Heart left ventricle (tissue), 16 donors: ENCODE results near the gene MGA. TPM values are rescaled to one million over a fixed set of nuclear protein-coding genes. Genes with fewer than 3 reads are reported as not detected.

Experiments used
- ATAC-seq, 4 donors: fragments of 200-7000 bp; cut with Tn5 transposase; one replicate each; pipeline ENCODE4 v1.9.1; 2020 to 2022; ENCODE audit warnings: moderate library complexity in 4 of 4, mild to moderate bottlenecking in 3 of 4, moderate number of reproducible peaks in 1 of 4
- DNase-seq, 5 donors: peaks; one replicate each; pipeline ENCODE4 v3.0.0-alpha.2; 2020
- H3K27ac ChIP-seq, 12 donors: fragments of 200-600 bp; sonication (generic) in 4 of 12; one replicate each; pipeline versions ENCODE4 v1.5.0 to v1.8.0; 2016 to 2022; ENCODE audit warnings: mild to moderate bottlenecking in 2 of 12
- H3K27me3 ChIP-seq, 9 donors: fragments of 200-600 bp; sonication (generic) in 2 of 9; one replicate each; pipeline versions ENCODE4 v1.5.1 to v1.8.0; 2016 to 2022; ENCODE audit warnings: mild to moderate bottlenecking in 3 of 9
- H3K36me3 ChIP-seq, 9 donors: fragments of 200-600 bp; sonication (generic) in 2 of 9; one replicate each; pipeline versions ENCODE4 v1.5.0 to v1.8.0; 2018 to 2022; ENCODE audit warnings: mild to moderate bottlenecking in 2 of 9
- H3K4me1 ChIP-seq, 12 donors: fragments of 200-600 bp; sonication (generic) in 4 of 12; one replicate each; pipeline versions ENCODE4 v1.5.0 to v1.8.0; 2016 to 2022; ENCODE audit warnings: mild to moderate bottlenecking in 3 of 12
- H3K4me3 ChIP-seq, 12 donors: fragments of 200-600 bp; sonication (generic) in 4 of 12; one replicate each; pipeline versions ENCODE4 v1.5.0 to v1.8.0; 2017 to 2022; ENCODE audit warnings: mild to moderate bottlenecking in 9 of 12, moderate library complexity in 4 of 12
- H3K9me3 ChIP-seq, 12 donors: fragments of 200-600 bp; sonication (generic) in 4 of 12; one replicate each; pipeline versions ENCODE4 v1.5.0 to v1.8.0; 2016 to 2022; ENCODE audit warnings: mild to moderate bottlenecking in 1 of 12
- CTCF ChIP-seq, 12 donors: fragments of 200-600 bp; sonication (generic) in 4 of 12; IDR thresholded peaks; one replicate each; pipeline versions ENCODE4 v1.5.0 to v1.8.0; 2018 to 2022; ENCODE audit warnings: antibody characterized with exemption in 12 of 12, mild to moderate bottlenecking in 5 of 12
- POLR2A ChIP-seq, 2 donors: fragments of 450-650 bp; IDR thresholded peaks; one replicate each; pipeline ENCODE4 v1.6.1; 2017; ENCODE audit warnings: antibody characterized with exemption in 2 of 2, mild to moderate bottlenecking in 2 of 2, moderate library complexity in 2 of 2
- WGBS, 4 donors: extraction: QIAGEN DNeasy Blood & Tissue Kit in 2 of 4; methylation state at CpG; one replicate each; pipeline versions ENCODE4 v1.1.5 to v1.1.7; 2013 to 2018; 5-methylcytosine and 5-hydroxymethylcytosine counted together
- intact Hi-C, 10 donors: fragments of 100-400 bp; cut with DNase I; formaldehyde crosslinking; loops; one replicate each; pipeline versions ENCODE4 v1.11.1 to v1.14.2; 2022
- polyA plus RNA-seq, 2 donors: library from polyadenylated mRNA; stranded (reverse); fragments of 200-250 nt; gene quantifications; one replicate each; pipeline ENCODE4 v1.2.3, GENCODE V29; 2013
- total RNA-seq, 9 donors: library from RNA; depleted of rRNA in 2 of 9; stranded (reverse); fragments of >200 nt in 2 of 9; fragmentation: NEBNext Ultra II Directional in 3 of 9; extraction: Animal tissue kit (Norgen Biotek cat#: 25700) in 3 of 9; gene quantifications; one replicate each; pipeline versions ENCODE4 v1.1.0 to v1.2.4, GENCODE V29; 2016 to 2023
- donor health status: ischemic (EF 13 %, LVEDD 7.1; RV severe dilation, severe dysfunction).
- donor health status: healthy with polysubstance abuse.
- donor health status: DM: no; HTN: yes; CAD: no.
- donor health status: DM: no; HTN: no; CAD: no.
- donor health status: ischemic (EF 25% LVEDD 6.9; RV normal size, moderate dysfunction).
- donor health status: ischemic (EF 25% LVEDD 5.7; RV mildly dilated, moderate dysfunction).
- donor health status: healthy.
- donor health status: DM: yes; HTN: yes; CAD: no.
- donor health status: ischemic (EF 35%, LVEDD 5.7; RV mildly dilated, moderate dysfunction).
- donor health status: nonischemic (EF 11% LVEDD 7.7; RV severe dilation, severe dysfunction).
- donor health status: DM: yes; HTN: yes; CAD: no.
- donor health status: PGD.
- donor health status: ischemic (EF 29% LVEDD 5.4; RV normal size, mild dysfunction).
- donor health status: nonischemic (EF 23%, LVEDD 6.1; RV moderate dilation, normal function).

The MGA gene
- total and polyA plus RNA-seq, 11 donors = 5.3 to 58.7 (median 34.5) TPM

GRCh38 chr15:41774062-41774881, 114.1 kb downstream of the MGA start, which contains the start of gene MAPKBP1:
MAPKBP1 (plus strand) TSS chr15:41774484; CDS start chr15:41775276, 792 bp downstream.
- DNase-seq (peak; percentile 97 to 98 (median 98)), ATAC-seq (peak; percentile 97 to 98 (median 98))
- intact Hi-C loops = loop anchor here in 7 of 10 donors (1.0 to 10.0 kb wide), 10 partner anchors 32 to 281 kb away; partner anchors contain the start of genes EHD4 (in 3 of the 7), SPTBN5 (in 2 of the 7) and JMJD7 (in 1 of the 7)
- 0% methylated on average over 45 to 62 of the region's 62 CpGs for WGBS, 4 donors
- H3K9me3 ChIP-seq = no peaks in the 10 kb centered on the region
- H3K4me1 ChIP-seq = peaks cover 3 to 49% (median 31%) of the 10 kb centered on the region in 12 donors
- peak within 1 kb of the TSS; percentile 39 to 92 (median 86) for H3K27ac ChIP-seq
- no peaks in the 10 kb centered on the region for H3K27me3 ChIP-seq
- H3K36me3 ChIP-seq = peaks cover 0 to 14% (median 0%) of the 10 kb centered on the region in 9 donors
- peak; percentile 25 to 94 (median 64) for TF ChIP-seq CTCF (IDR thresholded peaks at IDR 0.05)
- TF ChIP-seq POLR2A (IDR thresholded peaks at IDR 0.05) = peak in 1 of 2 donors; percentile 58
- peak within 1 kb of the TSS; percentile 70 to 87 (median 78) for H3K4me3 ChIP-seq

DNA sequence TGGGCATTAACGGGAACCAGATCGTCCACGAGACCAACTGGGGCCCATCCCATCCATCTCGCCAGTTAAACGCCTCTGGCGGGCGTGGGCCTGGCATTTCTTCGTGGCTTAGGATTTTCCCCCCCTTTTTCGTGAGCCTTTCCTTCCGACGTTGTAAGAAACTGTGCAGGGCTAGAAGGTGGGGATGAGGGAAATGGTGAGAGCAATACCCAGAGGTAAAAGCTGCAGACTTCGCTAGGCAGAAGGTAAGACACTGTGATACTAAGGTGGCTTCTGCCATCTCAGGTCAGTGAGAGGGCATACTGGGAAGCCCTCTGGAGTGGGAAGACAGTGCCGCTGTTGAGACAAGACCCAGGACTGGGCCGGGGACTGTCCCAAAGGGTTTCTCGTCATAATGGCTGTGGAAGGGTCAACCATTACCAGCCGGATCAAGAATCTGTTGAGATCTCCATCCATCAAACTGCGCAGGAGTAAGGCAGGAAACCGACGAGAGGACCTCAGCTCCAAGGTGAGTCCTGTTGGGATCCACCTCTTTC, 114.7 kb downstream of the MGA start:
- intact Hi-C loops = loop anchor here in 7 of 10 donors (1.0 to 10.0 kb wide), 10 partner anchors 31 to 280 kb away; partner anchors contain the start of genes EHD4 (in 3 of the 7), SPTBN5 (in 2 of the 7) and JMJD7 (in 1 of the 7)
- peak in 1 of 4 donors; percentile 1 for ATAC-seq
- Histone ChIP-seq H3K4me3 (peak overlapping the region; percentile 70 to 87 (median 78)), H3K27me3 (no peaks in the 10 kb centered on the region), H3K4me1 (peaks cover 3 to 55% (median 37%) of the 10 kb centered on the region in 12 donors), H3K27ac (peak overlapping the region; percentile 39 to 92 (median 86)), H3K36me3 (peaks cover 0 to 9% (median 0%) of the 10 kb centered on the region in 9 donors), H3K9me3 (no peaks in the 10 kb centered on the region)
- TF ChIP-seq POLR2A (IDR thresholded peaks at IDR 0.05) = no peak
- TF ChIP-seq CTCF (IDR thresholded peaks at IDR 0.05) = no peak
- 4 to 14% (median 11%) methylated on average over 16 to 19 of the region's 19 CpGs for WGBS, 4 donors
- DNase-seq = no peak

DNA sequence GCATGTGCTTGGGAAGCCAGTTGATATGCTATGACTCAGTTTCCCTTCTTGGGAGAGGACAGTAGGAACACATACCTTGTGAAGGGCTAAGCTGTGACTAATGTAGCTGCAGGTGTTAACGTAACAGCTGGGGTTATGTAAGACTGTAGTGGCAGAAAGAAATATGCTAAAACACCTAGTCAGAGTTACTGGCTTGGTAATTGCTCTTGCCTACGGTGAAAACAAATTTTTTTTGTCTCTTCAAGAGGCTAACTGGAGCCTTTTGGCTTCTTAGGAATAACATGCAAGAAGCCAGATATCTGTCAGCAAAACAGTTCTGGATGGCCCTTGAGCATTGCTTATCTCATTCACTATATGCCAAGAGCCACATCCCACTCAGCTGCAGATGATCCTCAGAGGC, 115.4 kb downstream of the MGA start:
- Histone ChIP-seq H3K4me1 (peaks cover 3 to 62% (median 44%) of the 10 kb centered on the region in 12 donors), H3K4me3 (peak overlapping the region in 10 of 12 donors; percentile 70 to 87 (median 78)), H3K36me3 (peaks cover 0 to 2% (median 0%) of the 10 kb centered on the region in 9 donors), H3K27ac (peak overlapping the region in 2 of 12 donors; percentile 91 to 92), H3K9me3 (no peaks in the 10 kb centered on the region), H3K27me3 (no peaks in the 10 kb centered on the region)
- 39 to 47% (median 42%) methylated on average over 2 of the region's 2 CpGs for WGBS, 4 donors
- ATAC-seq (no peak), DNase-seq (no peak)
- no peak for TF ChIP-seq CTCF (IDR thresholded peaks at IDR 0.05)
- intact Hi-C loops = loop anchor here in 3 of 10 donors (10.0 kb wide), 3 partner anchors 119 to 279 kb away; partner anchors contain the start of gene SPTBN5 (in 1 of the 3)
